HFFc6 (cell line): Measurements from ENCODE around the gene TRIM45. TPM values are rescaled to one million over a fixed set of nuclear protein-coding genes. Genes with fewer than 3 reads are reported as not detected.

Source experiments
- DNase-seq: peaks from one replicate; pipeline ENCODE4 v3.0.0-alpha.2; 2018
- H3K27ac Mint-ChIP-seq: 2 replicates; pipeline ENCODE4 v1.8.0; 2020; ENCODE audit warnings: mild to moderate bottlenecking, mixed read lengths
- H3K27me3 Mint-ChIP-seq: 2 replicates; pipeline ENCODE4 v1.8.0; 2021; ENCODE audit warnings: mild to moderate bottlenecking, moderate library complexity, mixed read lengths; ENCODE audit not compliant: insufficient read depth
- H3K36me3 Mint-ChIP-seq: 2 replicates; pipeline ENCODE4 v1.8.0; 2021; ENCODE audit warnings: low read depth, mixed read lengths
- H3K4me1 Mint-ChIP-seq: 2 replicates; pipeline ENCODE4 v1.8.0; 2020; ENCODE audit warnings: low read depth, mixed read lengths
- H3K4me3 Mint-ChIP-seq: 2 replicates; pipeline ENCODE4 v1.8.0; 2020; ENCODE audit warnings: mild to moderate bottlenecking, moderate library complexity, mixed read lengths
- H3K9me3 Mint-ChIP-seq: 2 replicates; pipeline ENCODE4 v1.8.0; 2020; ENCODE audit warnings: mild to moderate bottlenecking, mixed read lengths
- total RNA-seq, 6 experiments: library from RNA; stranded (reverse); fragmentation: NEBNext Ultra II Directional; extraction: Animal tissue kit (Norgen Biotek cat#: 25700); gene quantifications; 2 replicates in 1 of 6; 3 replicates in 5 of 6; pipeline ENCODE4 v1.2.3, GENCODE V29; 2021
- TF ChIP-seq, protein P1 (sequence below): fragments of 200-600 bp; sonication (generic); IDR thresholded peaks from 2 replicates; pipeline ENCODE4 v1.5.0; 2021; ENCODE audit warnings: antibody characterized with exemption, mild to moderate bottlenecking

Gene TRIM45
- total RNA-seq, 6 experiments from 2014 or later = 2.1 to 4.4 (median 3.6) TPM

- no peak for DNase-seq
Observed at GRCh38 chr1:117130526-117130925, 9.0 kb upstream of the TRIM45 start.

GRCh38 chr1:117128323-117129079 lies 7.0 kb upstream of the TRIM45 start:
- no peaks in the 10 kb centered on the region for H3K9me3 Mint-ChIP-seq
- TF ChIP-seq, protein P1, sequence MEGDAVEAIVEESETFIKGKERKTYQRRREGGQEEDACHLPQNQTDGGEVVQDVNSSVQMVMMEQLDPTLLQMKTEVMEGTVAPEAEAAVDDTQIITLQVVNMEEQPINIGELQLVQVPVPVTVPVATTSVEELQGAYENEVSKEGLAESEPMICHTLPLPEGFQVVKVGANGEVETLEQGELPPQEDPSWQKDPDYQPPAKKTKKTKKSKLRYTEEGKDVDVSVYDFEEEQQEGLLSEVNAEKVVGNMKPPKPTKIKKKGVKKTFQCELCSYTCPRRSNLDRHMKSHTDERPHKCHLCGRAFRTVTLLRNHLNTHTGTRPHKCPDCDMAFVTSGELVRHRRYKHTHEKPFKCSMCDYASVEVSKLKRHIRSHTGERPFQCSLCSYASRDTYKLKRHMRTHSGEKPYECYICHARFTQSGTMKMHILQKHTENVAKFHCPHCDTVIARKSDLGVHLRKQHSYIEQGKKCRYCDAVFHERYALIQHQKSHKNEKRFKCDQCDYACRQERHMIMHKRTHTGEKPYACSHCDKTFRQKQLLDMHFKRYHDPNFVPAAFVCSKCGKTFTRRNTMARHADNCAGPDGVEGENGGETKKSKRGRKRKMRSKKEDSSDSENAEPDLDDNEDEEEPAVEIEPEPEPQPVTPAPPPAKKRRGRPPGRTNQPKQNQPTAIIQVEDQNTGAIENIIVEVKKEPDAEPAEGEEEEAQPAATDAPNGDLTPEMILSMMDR = peak; percentile 84
- H3K36me3 Mint-ChIP-seq = no peaks in the 10 kb centered on the region
- H3K27me3 Mint-ChIP-seq = no peaks in the 10 kb centered on the region; the same call in 1 of the 2 replicates
- H3K4me1 Mint-ChIP-seq = peaks cover 21% of the 10 kb centered on the region
- peak; percentile 61 for DNase-seq
- peak overlapping the region; percentile 57 for H3K27ac Mint-ChIP-seq
- H3K4me3 Mint-ChIP-seq = no peak overlapping the region

More at GRCh38 chr1:117130526-117130925, 9.0 kb upstream of the TRIM45 start:
- Mint-ChIP-seq H3K9me3 (no peaks in the 10 kb centered on the region), H3K4me3 (no peak overlapping the region), H3K4me1 (peaks cover 22% of the 10 kb centered on the region), H3K36me3 (no peaks in the 10 kb centered on the region), H3K27ac (no peak overlapping the region), H3K27me3 (no peaks in the 10 kb centered on the region; the same call in 1 of the 2 replicates)
- TF ChIP-seq, protein P1 = no peak

DNA sequence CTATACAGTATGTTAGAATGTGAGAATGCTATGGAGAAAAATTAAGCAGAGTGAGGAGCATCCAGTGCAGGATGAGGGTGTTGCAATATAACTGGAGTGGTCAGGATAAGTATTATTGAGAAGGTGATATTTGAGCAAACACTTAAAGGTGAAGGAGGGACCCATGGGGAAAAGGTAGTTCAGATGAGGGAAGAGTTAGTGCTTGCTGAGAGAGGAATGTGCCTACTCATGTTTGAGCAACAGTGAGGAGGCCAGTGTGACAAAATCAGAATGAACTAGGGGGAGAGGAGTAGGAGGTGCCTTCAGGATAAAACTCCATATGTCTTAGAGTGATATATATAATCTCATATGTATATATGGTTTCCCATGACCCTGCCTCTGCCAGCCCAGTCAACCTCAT lies 6.2 kb upstream of the TRIM45 start:
- TF ChIP-seq, protein P1 = no peak
- no peaks in the 10 kb centered on the region for H3K9me3 Mint-ChIP-seq
- no peak overlapping the region; the same call in none of the 2 replicates for H3K27ac Mint-ChIP-seq
- H3K36me3 Mint-ChIP-seq = no peaks in the 10 kb centered on the region
- no peaks in the 10 kb centered on the region; the same call in 1 of the 2 replicates for H3K27me3 Mint-ChIP-seq
- DNase-seq = no peak
- H3K4me1 Mint-ChIP-seq = peaks cover 17% of the 10 kb centered on the region
- no peak overlapping the region for H3K4me3 Mint-ChIP-seq

DNA sequence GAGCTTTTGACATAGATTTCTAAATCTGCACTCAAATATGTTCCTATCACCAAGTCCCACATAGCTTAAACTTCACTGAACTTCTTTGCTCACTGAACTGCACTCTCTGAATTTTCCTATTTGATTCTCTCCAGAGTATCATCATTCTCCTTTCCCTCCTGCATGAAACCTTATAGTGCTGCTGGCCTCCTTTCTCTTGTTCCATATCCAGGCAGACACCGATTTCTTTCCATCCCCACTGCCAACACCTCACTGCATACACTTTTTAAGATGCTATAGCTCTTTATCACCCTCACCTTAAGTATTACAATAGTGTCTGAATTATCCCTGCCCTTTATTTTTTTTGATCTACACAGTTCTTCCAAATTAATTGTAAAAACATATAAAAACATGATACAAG lies 3.1 kb upstream of the TRIM45 start:
- no peaks in the 10 kb centered on the region for H3K9me3 Mint-ChIP-seq
- TF ChIP-seq, protein P1 = no peak
- H3K4me1 Mint-ChIP-seq = peaks cover 28% of the 10 kb centered on the region
- no peak overlapping the region for H3K4me3 Mint-ChIP-seq
- no peak for DNase-seq
- no peak overlapping the region for H3K27ac Mint-ChIP-seq
- H3K36me3 Mint-ChIP-seq = no peaks in the 10 kb centered on the region
- no peaks in the 10 kb centered on the region; the same call in 1 of the 2 replicates for H3K27me3 Mint-ChIP-seq

GRCh38 chr1:117123274-117123673 lies 1.7 kb upstream of the TRIM45 start:
- H3K36me3 Mint-ChIP-seq = no peaks in the 10 kb centered on the region
- no peaks in the 10 kb centered on the region for H3K9me3 Mint-ChIP-seq
- no peaks in the 10 kb centered on the region; the same call in 1 of the 2 replicates for H3K27me3 Mint-ChIP-seq
- H3K27ac Mint-ChIP-seq = no peak overlapping the region
- H3K4me3 Mint-ChIP-seq = no peak overlapping the region
- H3K4me1 Mint-ChIP-seq = peaks cover 19% of the 10 kb centered on the region
- TF ChIP-seq, protein P1 = no peak
- DNase-seq = no peak
